WI38 (cell line): ENCODE measurements around the gene TAP2.
"Not testable (repeated sequence)": the region's sequence is repeated elsewhere in the genome, so short reads cannot be mapped to it uniquely, and the experiment has no call there.

Experiments used
- H3K4me3 ChIP-seq: 2 replicates; pipeline ENCODE4 v1.5.1; 2011; ENCODE audit warnings: low read depth, mild to moderate bottlenecking, control low read depth, low read length
- TF ChIP-seq, protein P1 (sequence below): IDR thresholded peaks from 2 replicates; pipeline ENCODE4 v1.5.1; 2012; ENCODE audit warnings: low read depth, mild to moderate bottlenecking, control low read depth, low read length

The TAP2 gene

GRCh38 chr6:32818867-32819266 lies 19.7 kb downstream of the TAP2 start:
- TF ChIP-seq, protein P1, sequence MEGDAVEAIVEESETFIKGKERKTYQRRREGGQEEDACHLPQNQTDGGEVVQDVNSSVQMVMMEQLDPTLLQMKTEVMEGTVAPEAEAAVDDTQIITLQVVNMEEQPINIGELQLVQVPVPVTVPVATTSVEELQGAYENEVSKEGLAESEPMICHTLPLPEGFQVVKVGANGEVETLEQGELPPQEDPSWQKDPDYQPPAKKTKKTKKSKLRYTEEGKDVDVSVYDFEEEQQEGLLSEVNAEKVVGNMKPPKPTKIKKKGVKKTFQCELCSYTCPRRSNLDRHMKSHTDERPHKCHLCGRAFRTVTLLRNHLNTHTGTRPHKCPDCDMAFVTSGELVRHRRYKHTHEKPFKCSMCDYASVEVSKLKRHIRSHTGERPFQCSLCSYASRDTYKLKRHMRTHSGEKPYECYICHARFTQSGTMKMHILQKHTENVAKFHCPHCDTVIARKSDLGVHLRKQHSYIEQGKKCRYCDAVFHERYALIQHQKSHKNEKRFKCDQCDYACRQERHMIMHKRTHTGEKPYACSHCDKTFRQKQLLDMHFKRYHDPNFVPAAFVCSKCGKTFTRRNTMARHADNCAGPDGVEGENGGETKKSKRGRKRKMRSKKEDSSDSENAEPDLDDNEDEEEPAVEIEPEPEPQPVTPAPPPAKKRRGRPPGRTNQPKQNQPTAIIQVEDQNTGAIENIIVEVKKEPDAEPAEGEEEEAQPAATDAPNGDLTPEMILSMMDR, result no peak
- H3K4me3 ChIP-seq, result no peak overlapping the region

- TF ChIP-seq, protein P1, result no peak
- H3K4me3 ChIP-seq, result no peak within 1 kb of the TSS
Observed at GRCh38 chr6:32816746-32817204, 21.8 kb downstream of the TAP2 start, which contains the start of gene HLA-DOB. HLA-DOB (minus strand) TSS chr6:32817002; CDS start chr6:32816951, 51 bp downstream.

GRCh38 chr6:32815996-32816395 lies 22.5 kb downstream of the TAP2 start:
- TF ChIP-seq, protein P1, result no peak

DNA sequence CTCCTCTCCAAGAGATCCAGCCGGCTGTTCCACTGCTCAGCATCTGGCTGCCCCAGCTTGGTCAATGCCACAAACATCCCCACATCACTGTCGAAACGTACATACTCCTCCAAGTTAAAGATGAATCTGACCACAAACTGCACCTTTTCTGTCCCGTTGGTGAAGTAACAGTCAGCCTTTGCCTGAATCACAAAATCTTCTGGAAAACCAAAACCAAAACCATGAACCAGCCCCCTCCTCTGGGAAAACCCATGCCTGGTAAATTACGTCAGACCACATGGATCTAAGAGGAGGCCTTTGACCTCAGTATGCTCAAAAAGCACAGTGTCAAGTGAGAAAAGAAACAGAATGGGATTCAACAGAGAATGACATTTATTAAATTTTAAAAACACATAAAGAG lies 23.4 kb downstream of the TAP2 start:
- TF ChIP-seq, protein P1, result no peak
- no peak overlapping the region for H3K4me3 ChIP-seq

More at GRCh38 chr6:32815996-32816395, 22.5 kb downstream of the TAP2 start:
- no peak overlapping the region for H3K4me3 ChIP-seq

DNA sequence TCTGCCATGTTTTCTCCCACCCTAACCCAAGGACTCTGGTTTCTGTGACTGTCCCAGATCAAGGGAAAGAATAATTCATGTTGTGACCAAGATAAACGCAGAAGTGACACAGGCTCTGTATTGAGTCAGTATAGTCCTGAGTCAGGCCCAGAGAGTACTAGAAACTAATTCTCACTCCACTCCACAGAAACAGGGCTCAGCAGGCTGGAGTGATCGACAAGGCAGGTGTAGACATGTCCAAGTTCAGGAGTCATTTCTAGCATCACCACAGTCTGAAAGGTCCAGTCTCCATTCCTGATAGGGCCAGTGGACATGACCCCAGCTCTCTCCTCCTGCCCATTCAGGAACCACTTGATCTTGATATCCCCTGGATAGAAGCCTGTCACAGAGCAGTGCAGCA lies 24.4 kb downstream of the TAP2 start:
- TF ChIP-seq, protein P1, result no peak
- H3K4me3 ChIP-seq, result no peak overlapping the region

GRCh38 chr6:32809171-32809570 lies 29.4 kb downstream of the TAP2 start:
- no peak overlapping the region for H3K4me3 ChIP-seq
- TF ChIP-seq, protein P1, result no peak

DNA sequence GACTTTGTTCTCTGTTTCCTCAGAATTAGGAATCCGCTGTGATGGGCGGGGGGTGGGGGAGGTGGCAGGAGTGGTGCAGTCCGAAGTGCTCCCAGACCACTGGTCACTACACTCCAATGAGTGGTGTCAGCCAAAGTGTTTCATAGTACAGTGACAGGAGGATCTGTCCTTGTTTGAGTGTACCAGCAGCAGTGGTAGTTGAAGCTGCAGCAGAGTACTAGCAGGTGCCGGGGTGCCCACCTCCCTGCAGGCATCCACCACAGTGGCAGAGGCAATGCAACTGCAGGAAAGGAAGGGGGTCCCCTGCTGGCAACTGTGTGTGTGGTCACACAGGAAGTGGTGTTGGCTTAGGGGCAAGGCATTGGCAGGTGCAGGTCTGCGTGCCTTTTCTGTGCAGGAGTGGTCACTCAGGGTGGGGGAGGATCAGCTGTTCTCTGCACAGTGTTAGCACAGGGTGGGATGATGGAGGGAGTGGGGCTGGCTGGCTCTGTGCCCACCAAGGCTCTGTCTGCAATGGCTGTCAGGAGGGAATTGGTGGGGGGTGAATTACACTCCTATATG lies 31.4 kb downstream of the TAP2 start:
- no peak overlapping the region for H3K4me3 ChIP-seq
- TF ChIP-seq, protein P1, result no peak

GRCh38 chr6:32805404-32805803 lies 33.1 kb downstream of the TAP2 start:
- not testable (repeated sequence) for H3K4me3 ChIP-seq
